A172 (cell line): ENCODE data around the gene THRB. TPM values are rescaled to one million over a fixed set of nuclear protein-coding genes. Genes with fewer than 3 reads are reported as not detected.
"Not testable (repeated sequence)": the region's sequence is repeated elsewhere in the genome, so short reads cannot be mapped to it uniquely, and the experiment has no call there.

ENCODE experiments used
- DNase-seq: peaks from one replicate; pipeline ENCODE4 v3.0.0-alpha.2; 2015; ENCODE audit warnings: low spot score
- total RNA-seq: library from RNA; depleted of rRNA; stranded (reverse); fragments of >200 nt; shearing (Covaris generic); gene quantifications from 2 replicates; pipeline ENCODE4 v1.2.3, GENCODE V29; 2014

Gene THRB
- total RNA-seq, 1 experiment from 2014 or later: not detected

- no peak for DNase-seq
Measured at GRCh38 chr3:24101676-24102168, 392.9 kb downstream of the THRB start.

GRCh38 chr3:24100696-24101402, 393.8 kb downstream of the THRB start:
- no peak for DNase-seq

GRCh38 chr3:24096695-24097290, 397.9 kb downstream of the THRB start:
- no peak for DNase-seq

DNA sequence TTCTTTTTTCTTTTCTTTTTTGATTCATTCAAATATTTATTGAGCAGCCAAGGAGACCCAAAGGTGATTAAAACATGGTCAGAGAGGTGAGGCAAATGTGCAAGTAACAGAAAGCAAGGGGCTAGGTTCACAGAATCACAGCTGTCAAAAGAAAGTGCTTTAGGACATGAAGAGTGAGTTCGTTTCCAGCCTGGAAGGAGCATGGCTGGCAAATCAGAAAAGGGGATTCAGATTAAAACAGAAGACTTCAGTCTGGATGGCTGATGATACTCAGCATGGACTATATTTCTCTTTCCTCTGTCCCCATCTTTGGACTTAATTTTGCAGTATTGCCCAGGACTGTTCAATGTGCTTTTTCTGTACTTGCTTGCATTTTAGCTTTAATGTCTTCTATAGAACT, 398.4 kb downstream of the THRB start:
- DNase-seq: no peak

DNA sequence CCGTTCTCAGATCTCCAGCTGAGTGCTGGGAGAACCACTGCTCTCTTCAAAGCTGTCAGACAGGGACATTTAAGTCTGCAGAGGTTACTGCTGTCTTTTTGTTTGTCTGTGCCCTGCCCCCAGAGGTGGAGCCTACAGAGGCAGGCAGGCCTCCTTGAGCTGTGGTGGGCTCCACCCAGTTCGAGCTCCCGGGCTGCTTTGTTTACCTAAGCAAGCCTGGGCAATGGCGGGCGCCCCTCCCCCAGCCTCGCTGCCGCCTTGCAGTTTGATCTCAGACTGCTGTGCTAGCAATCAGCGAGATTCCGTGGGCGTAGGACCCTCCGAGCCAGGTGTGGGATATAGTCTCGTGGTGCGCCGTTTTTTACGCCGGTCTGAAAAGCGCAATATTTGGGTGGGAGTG, 399.8 kb downstream of the THRB start:
- not testable (repeated sequence) for DNase-seq

DNA sequence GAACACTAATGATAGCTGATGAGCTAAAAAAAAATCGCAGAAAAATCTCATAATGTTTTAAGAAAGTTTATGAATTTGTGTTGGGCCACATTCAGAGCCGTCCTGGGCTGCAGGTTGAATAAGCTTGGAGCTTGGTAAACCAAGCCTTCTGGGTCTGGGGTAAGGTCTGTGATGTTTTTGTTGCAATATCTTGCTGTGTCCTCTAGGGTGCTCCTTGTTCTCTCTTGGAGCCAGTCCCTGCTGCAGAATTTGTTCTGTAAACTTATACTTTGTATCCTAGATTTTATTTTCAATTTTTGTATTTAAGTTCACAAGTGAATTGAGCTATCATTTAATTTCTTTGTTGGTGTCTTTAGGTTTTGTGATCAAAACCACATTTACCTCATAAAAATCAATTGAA, 405.9 kb downstream of the THRB start:
- DNase-seq: no peak

GRCh38 chr3:24087469-24087868, 407.2 kb downstream of the THRB start:
- no peak for DNase-seq

DNA sequence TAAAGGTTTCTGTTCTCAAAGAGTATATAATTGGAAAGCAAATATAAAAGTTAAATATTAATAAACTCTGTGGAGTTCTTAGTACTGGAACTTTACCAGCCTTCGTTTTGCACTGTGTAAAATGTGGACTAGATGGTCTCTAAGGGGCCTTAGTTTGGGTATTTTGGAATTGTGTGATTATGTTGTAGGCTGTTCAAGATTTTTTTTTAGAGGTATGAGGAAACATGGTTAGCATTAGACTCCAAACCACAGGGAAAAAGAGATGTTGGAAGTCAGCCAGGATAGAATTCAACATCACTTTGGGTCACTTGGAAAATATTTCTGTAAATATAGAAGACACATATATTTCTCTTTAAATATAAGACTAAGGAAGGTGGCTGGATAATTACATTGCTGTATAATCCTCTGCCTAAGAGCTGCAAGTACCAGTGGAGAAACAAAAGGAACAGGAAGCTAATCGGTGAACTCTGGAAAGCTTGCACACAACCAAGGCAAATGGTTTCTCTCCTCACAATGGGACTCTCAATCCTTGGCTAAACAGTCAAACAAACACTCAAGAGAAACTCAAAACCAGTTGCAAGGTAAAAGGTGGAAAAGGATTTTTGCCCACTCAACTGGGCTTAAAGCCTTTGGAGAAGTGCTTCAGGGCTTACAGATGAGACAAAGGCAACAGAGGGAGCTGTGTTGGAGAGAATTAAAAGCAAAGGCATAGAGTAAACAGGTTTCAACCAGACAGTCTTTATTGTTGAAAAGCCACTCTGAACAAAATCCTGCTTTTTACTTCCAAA, 407.8 kb downstream of the THRB start:
- no peak for DNase-seq

DNA sequence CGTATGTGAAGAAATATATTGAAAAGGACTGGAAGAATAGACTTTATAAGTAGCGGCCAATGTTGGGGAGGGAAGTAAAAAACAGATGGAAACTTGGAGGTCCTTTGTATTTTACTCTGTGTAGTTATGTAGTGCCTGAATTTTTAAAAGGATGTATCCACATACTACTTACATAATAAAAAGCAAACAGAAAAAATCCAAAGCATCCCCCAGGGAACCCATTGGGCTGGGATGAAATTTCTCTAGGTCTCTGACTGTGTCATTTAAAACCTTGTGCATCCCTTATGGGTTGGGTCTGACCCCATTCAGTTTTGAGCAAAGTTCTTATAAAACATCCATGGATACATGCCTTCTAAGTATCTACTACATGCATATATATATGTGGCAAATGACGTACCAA, 408.4 kb downstream of the THRB start:
- no peak for DNase-seq

- DNase-seq: no peak
Measured at GRCh38 chr3:24072193-24072592, 422.5 kb downstream of the THRB start.

DNA sequence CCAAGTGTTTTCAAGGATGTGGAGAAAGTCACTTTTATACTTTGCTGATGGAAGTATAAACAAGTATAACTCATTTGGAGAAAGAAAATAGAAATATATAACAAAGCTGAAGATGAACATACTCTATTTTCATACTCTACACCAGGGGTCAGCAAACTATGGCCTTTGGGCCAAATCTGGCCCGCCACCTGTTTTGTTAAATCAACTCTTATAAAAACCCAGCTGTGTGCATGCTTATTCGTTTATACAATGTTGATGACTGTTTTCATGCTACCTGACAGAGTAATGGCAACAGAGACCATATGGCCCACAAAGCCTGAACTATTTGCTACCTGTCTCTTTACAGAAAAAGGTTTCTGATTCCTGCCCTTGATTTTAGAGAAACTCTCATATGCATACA, 425.6 kb downstream of the THRB start:
- peak; percentile 11 for DNase-seq

- DNase-seq: no peak
Measured at GRCh38 chr3:24067483-24067882, 427.2 kb downstream of the THRB start.
